SU-DHL-6 (cell line): ENCODE results near the gene JCAD.

Source experiments
- H2AFZ ChIP-seq: fragments of 200-600 bp; sonication (generic); 2 replicates; pipeline ENCODE4 v1.6.1; 2014; ENCODE audit warnings: low read depth, mild to moderate bottlenecking, moderate library complexity, mixed read lengths, antibody characterized with exemption, low read length; ENCODE audit not compliant: severe bottlenecking
- H3F3A ChIP-seq: fragments of 200-600 bp; shearing (Covaris generic); 2 replicates; pipeline ENCODE4 v1.6.0; 2016; ENCODE audit warnings: antibody characterized with exemption, mild to moderate bottlenecking; ENCODE audit not compliant: insufficient read depth
- H3K27ac ChIP-seq: fragments of 200-600 bp; sonication (generic); 2 replicates; pipeline ENCODE4 v1.5.1; 2016; ENCODE audit warnings: low read depth, mild to moderate bottlenecking, low read length, moderate library complexity, mixed read lengths
- H3K27me3 ChIP-seq: fragments of 200-600 bp; sonication (generic), shearing (Covaris generic); 2 replicates; pipeline ENCODE4 v1.6.0; 2014; ENCODE audit warnings: mild to moderate bottlenecking, low read length
- H3K36me3 ChIP-seq: fragments of 200-600 bp; sonication (generic); 2 replicates; pipeline ENCODE4 v1.6.1; 2014; ENCODE audit warnings: mild to moderate bottlenecking, low read length, mixed read lengths
- H3K4me2 ChIP-seq: fragments of 300-600, 200-600 bp; shearing (Covaris generic), sonication (generic); 2 replicates; pipeline ENCODE4 v1.6.0; 2014; ENCODE audit warnings: low read length, low read depth, mild to moderate bottlenecking; ENCODE audit not compliant: poor library complexity, severe bottlenecking
- H3K4me3 ChIP-seq: fragments of 200-600 bp; sonication (generic); 2 replicates; pipeline ENCODE4 v1.5.1; 2014; ENCODE audit warnings: antibody characterized with exemption, low read length, mild to moderate bottlenecking, mixed read lengths; ENCODE audit not compliant: insufficient read depth, poor library complexity, severe bottlenecking
- H3K79me2 ChIP-seq: fragments of 200-600 bp; sonication (generic); 2 replicates; pipeline ENCODE4 v1.6.1; 2014; ENCODE audit warnings: mild to moderate bottlenecking, low read length, moderate library complexity; ENCODE audit not compliant: insufficient read depth
- H3K9ac ChIP-seq: fragments of 200-600 bp; sonication (generic); 2 replicates; pipeline ENCODE4 v1.7.0; 2014; ENCODE audit warnings: mild to moderate bottlenecking, low read length
- H3K9me2 ChIP-seq: fragments of 200-600 bp; sonication (generic); replicated peaks from 2 replicates; pipeline ENCODE4 v1.6.1; 2014; ENCODE audit warnings: low read length; ENCODE audit not compliant: insufficient read depth
- H3K9me3 ChIP-seq: fragments of 200-600 bp; sonication (generic); 2 replicates; pipeline ENCODE4 v1.6.1; 2014; ENCODE audit warnings: low read length, mixed read lengths; ENCODE audit not compliant: insufficient read depth
- H4K20me1 ChIP-seq: fragments of 200-600 bp; sonication (generic); 2 replicates; pipeline ENCODE4 v1.6.1; 2014; ENCODE audit warnings: low read depth, mild to moderate bottlenecking, antibody characterized with exemption, low read length, moderate library complexity, mixed read lengths
- CTCF ChIP-seq: fragments of 200-600 bp; sonication (generic); IDR thresholded peaks from one replicate; pipeline ENCODE4 v1.5.1; 2017; ENCODE audit warnings: antibody characterized with exemption, mild to moderate bottlenecking, low read length, moderate library complexity; ENCODE audit not compliant: insufficient read depth, poor library complexity, severe bottlenecking
- EZH2phosphoT487 ChIP-seq: fragments of 200-600 bp; sonication (generic), shearing (Covaris generic); conservative IDR thresholded peaks from 2 replicates; pipeline ENCODE4 v1.6.1; 2018; ENCODE audit warnings: mild to moderate bottlenecking, antibody characterized with exemption, low read length, moderate library complexity, mixed read lengths

The JCAD gene

GRCh38 chr10:30092151-30092790 lies 32.9 kb upstream of the JCAD start:
- Histone ChIP-seq H3F3A (no peaks in the 10 kb centered on the region), H3K9me2 (no peaks in the 10 kb centered on the region), H3K9me3 (no peaks in the 10 kb centered on the region), H2AFZ (no peak overlapping the region), H4K20me1 (no peaks in the 10 kb centered on the region), H3K9ac (no peak overlapping the region), H3K27ac (no peak overlapping the region), H3K79me2 (no peaks in the 10 kb centered on the region), H3K27me3 (no peaks in the 10 kb centered on the region), H3K36me3 (no peaks in the 10 kb centered on the region), H3K4me3 (no peak overlapping the region), H3K4me2 (no peak overlapping the region)
- TF ChIP-seq CTCF (no peak), EZH2phosphoT487 (no peak)

GRCh38 chr10:30091136-30091535 lies 31.8 kb upstream of the JCAD start:
- Histone ChIP-seq H3K79me2 (no peaks in the 10 kb centered on the region), H3K27ac (no peak overlapping the region), H3K36me3 (no peaks in the 10 kb centered on the region), H3K9me3 (no peaks in the 10 kb centered on the region), H3K27me3 (no peaks in the 10 kb centered on the region), H3K9me2 (no peaks in the 10 kb centered on the region), H3K4me2 (no peak overlapping the region), H3K4me3 (no peak overlapping the region), H3F3A (no peaks in the 10 kb centered on the region), H4K20me1 (no peaks in the 10 kb centered on the region), H2AFZ (no peak overlapping the region), H3K9ac (no peak overlapping the region)
- no peak for TF ChIP-seq CTCF
- TF ChIP-seq EZH2phosphoT487 = no peak

- H3K79me2 ChIP-seq = no peaks in the 10 kb centered on the region
Observed at GRCh38 chr10:30088178-30088577, 28.8 kb upstream of the JCAD start.

More at GRCh38 chr10:30088178-30088577, 28.8 kb upstream of the JCAD start:
- H3K9me3 ChIP-seq = no peaks in the 10 kb centered on the region
- H3K27me3 ChIP-seq = no peaks in the 10 kb centered on the region
- no peaks in the 10 kb centered on the region for H4K20me1 ChIP-seq
- no peak overlapping the region for H3K4me3 ChIP-seq
- H3K36me3 ChIP-seq = no peaks in the 10 kb centered on the region
- no peak overlapping the region for H2AFZ ChIP-seq
- no peak overlapping the region for H3K9ac ChIP-seq
- TF ChIP-seq EZH2phosphoT487 (no peak), CTCF (no peak)
- H3F3A ChIP-seq = no peaks in the 10 kb centered on the region
- no peak overlapping the region for H3K4me2 ChIP-seq
- H3K9me2 ChIP-seq = no peaks in the 10 kb centered on the region
- H3K27ac ChIP-seq = no peak overlapping the region
